HepG2 (cell line): Measurements from ENCODE around the gene TMEM97. TPM values are rescaled to one million over a fixed set of nuclear protein-coding genes. Genes with fewer than 3 reads are reported as not detected.
A peak's percentile ranks its signal among the peaks of the same experiment; 100 is the strongest.

Experiments
- AHR ChIP-seq: IDR thresholded peaks from 2 replicates; pipeline ENCODE4 v1.6.1; 2018; ENCODE audit warnings: missing genetic modification reagents, missing compliant biosample characterization
- GLMP ChIP-seq: sonication (generic); formaldehyde crosslinking; IDR thresholded peaks from 2 replicates; pipeline ENCODE4 v1.9.0; 2021; ENCODE audit warnings: missing genetic modification reagents, mild to moderate bottlenecking, borderline replicate concordance
- HMG20B ChIP-seq: conservative IDR thresholded peaks from 2 replicates; pipeline ENCODE4 v1.6.1; 2016; ENCODE audit warnings: missing genetic modification reagents, missing compliant biosample characterization
- HNRNPH1 ChIP-seq: fragments of 200-400 bp; formaldehyde crosslinking; optimal IDR thresholded peaks from 2 replicates; pipeline ENCODE3; 2017; ENCODE audit warnings: mild to moderate bottlenecking, low read depth, low read length
- IRF1 ChIP-seq: sonication (generic); formaldehyde crosslinking; IDR thresholded peaks from 2 replicates; pipeline ENCODE4 v1.4.0; 2020; ENCODE audit warnings: low read depth, mild to moderate bottlenecking, missing genetic modification reagents
- KDM6A ChIP-seq: IDR thresholded peaks from 2 replicates; pipeline ENCODE4 v1.6.1; 2016; ENCODE audit warnings: low read depth
- KMT2B ChIP-seq: IDR thresholded peaks from 2 replicates; pipeline ENCODE4 v1.6.1; 2016; ENCODE audit warnings: missing genetic modification reagents, missing compliant biosample characterization
- SAFB2 ChIP-seq: sonication (generic); formaldehyde crosslinking; IDR thresholded peaks from 2 replicates; pipeline ENCODE4 v1.5.1; 2020; ENCODE audit warnings: missing genetic modification reagents, low read depth, mild to moderate bottlenecking, borderline replicate concordance
- SIX1 ChIP-seq: sonication (generic); formaldehyde crosslinking; IDR thresholded peaks from 2 replicates; pipeline ENCODE4 v1.4.0; 2020; ENCODE audit warnings: missing genetic modification reagents, borderline replicate concordance
- STAG1 ChIP-seq: sonication (generic); formaldehyde crosslinking; IDR thresholded peaks from 2 replicates; pipeline ENCODE4 v1.4.0; 2020; ENCODE audit warnings: missing genetic modification reagents
- TCF12 ChIP-seq, 2 experiments: fragments of 450-650 bp in 1 of 2; sonication (generic) in 1 of 2; formaldehyde crosslinking in 1 of 2; IDR thresholded peaks; 2 replicates each; pipeline versions ENCODE4 v1.6.1 to v1.8.0; 2017 to 2022; ENCODE audit warnings: antibody characterized with exemption in 1 of 2, mild to moderate bottlenecking in 1 of 2, missing genetic modification reagents in 1 of 2, moderate library complexity in 1 of 2
- TIGD3 ChIP-seq: sonication (generic); formaldehyde crosslinking; IDR thresholded peaks from 2 replicates; pipeline ENCODE4 v1.5.1; 2020; ENCODE audit warnings: mild to moderate bottlenecking, missing genetic modification reagents, borderline replicate concordance
- TOE1 ChIP-seq: sonication (generic); formaldehyde crosslinking; IDR thresholded peaks from 2 replicates; pipeline ENCODE4 v1.4.0; 2020; ENCODE audit warnings: mild to moderate bottlenecking, missing genetic modification reagents
- ZFP1 ChIP-seq: IDR thresholded peaks from 2 replicates; pipeline ENCODE4 v1.6.1; 2016
- ZFYVE20 ChIP-seq: sonication (generic); formaldehyde crosslinking; IDR thresholded peaks from 2 replicates; pipeline ENCODE4 v1.8.0; 2023; ENCODE audit warnings: low read depth, mild to moderate bottlenecking, moderate library complexity, missing genetic modification reagents, borderline replicate concordance
- ZNF121 ChIP-seq: sonication (generic); formaldehyde crosslinking; IDR thresholded peaks from 2 replicates; pipeline ENCODE4 v1.5.0; 2020; ENCODE audit warnings: mild to moderate bottlenecking, missing genetic modification reagents
- ZNF383 ChIP-seq: sonication (generic); formaldehyde crosslinking; IDR thresholded peaks from 2 replicates; pipeline ENCODE4 v1.4.0; 2020; ENCODE audit warnings: missing genetic modification reagents, mild to moderate bottlenecking, borderline replicate concordance
- ZNF687 ChIP-seq: sonication (generic); formaldehyde crosslinking; IDR thresholded peaks from 2 replicates; pipeline ENCODE4 v1.5.1; 2020; ENCODE audit warnings: mild to moderate bottlenecking, missing genetic modification reagents, moderate library complexity
- ZSCAN5A ChIP-seq: sonication (generic); formaldehyde crosslinking; IDR thresholded peaks from 2 replicates; pipeline ENCODE4 v1.8.0; 2022; ENCODE audit warnings: mild to moderate bottlenecking, missing genetic modification reagents, borderline replicate concordance
- polyA plus RNA-seq, 8 experiments: library from polyadenylated mRNA; depleted of rRNA in 3 of 8; stranded (reverse) in 7 of 8; unstranded in 1 of 8; fragments of >200 nt; fragmentation: Illumina TruSeq in 4 of 8; extraction: Trizol in 4 of 8; gene quantifications; 2 replicates each; pipeline versions ENCODE4 v1.2.1 to v1.2.3, GENCODE V29; 2011 to 2016; ENCODE audit warnings: low read depth in 4 of 8, missing spikeins in 1 of 8, mixed read lengths in 1 of 8; ENCODE audit not compliant: insufficient read depth in 1 of 8
- total RNA-seq, 5 experiments: library from RNA; depleted of rRNA; stranded (reverse); fragments of >200 nt; fragmentation: Illumina TruSeq; extraction: Trizol; gene quantifications; 2 replicates each; pipeline ENCODE4 v1.2.3, GENCODE V29; 2016; ENCODE audit warnings: low read depth in 1 of 5

TMEM97 gene
- total and polyA plus RNA-seq, 2 of the 13 experiments (the other 11 are each of a cell fraction or from before 2014, with no cell fraction given) = 69.6 to 137 TPM

- TF ChIP-seq GLMP (CRISPR knock-in tag) (no peak), KDM6A (CRISPR knock-in tag) (peak; percentile 96), ZFYVE20 (CRISPR knock-in tag) (no peak), SIX1 (CRISPR knock-in tag) (peak; percentile 37; the same call in 1 of the 2 replicates), HNRNPH1 (peak; percentile 46), ZSCAN5A (CRISPR knock-in tag) (peak; percentile 45; the same call in 1 of the 2 replicates), HMG20B (peak; percentile 95), ZNF121 (CRISPR knock-in tag) (no peak), AHR (CRISPR knock-in tag) (peak; percentile 70; the same call in 1 of the 2 replicates), STAG1 (peak; percentile 40; the same call in 1 of the 2 replicates), TOE1 (CRISPR knock-in tag) (peak; percentile 87; the same call in 1 of the 2 replicates), ZFP1 (0 out of 2 replicates have a peak, but pooled peaks have one; percentile 37), IRF1 (CRISPR knock-in tag) (no peak), ZNF383 (CRISPR knock-in tag) (no peak; the same call in 1 of the 2 replicates), ZNF687 (peak; percentile 78), TCF12 (IDR thresholded peaks at IDR 0.05) (no peak), TCF12 (CRISPR knock-in tag; IDR thresholded peaks at IDR 0.05) (peak; percentile 84; the same call in 1 of the 2 replicates), TIGD3 (no peak), SAFB2 (CRISPR knock-in tag) (no peak), KMT2B (CRISPR knock-in tag) (no peak; the same call in 1 of the 2 replicates)
These were observed 51.2 kb downstream of the TMEM97 start, which contains the start of gene VTN (continued) for GRCh38 chr17:28370035-28370743.
